Left renal pelvis (tissue), 4 donors: Measurements from ENCODE around the gene BRIP1. TPM values are rescaled to one million over a fixed set of nuclear protein-coding genes. Genes with fewer than 3 reads are reported as not detected.

ENCODE experiments used
- DNase-seq, 4 donors: peaks; one replicate each; pipeline ENCODE4 v3.0.0-alpha.2; 2013; ENCODE audit warnings: low read depth in 4 of 4, low spot score in 3 of 4
- polyA plus RNA-seq, 4 donors: library from polyadenylated mRNA; unstranded; fragments of 120-200 nt; gene quantifications; one replicate each; pipeline ENCODE4 v1.2.1, GENCODE V29; 2013; ENCODE audit not compliant: insufficient read length in 4 of 4

BRIP1 gene
- polyA plus RNA-seq, 4 donors: 8.3 to 12.5 (median 10.5) TPM

GRCh38 chr17:61644800-61645774 lies 218.2 kb downstream of the BRIP1 start:
- DNase-seq: no peak

- no peak for DNase-seq
Measured at GRCh38 chr17:61642768-61643167, 220.6 kb downstream of the BRIP1 start.

DNA sequence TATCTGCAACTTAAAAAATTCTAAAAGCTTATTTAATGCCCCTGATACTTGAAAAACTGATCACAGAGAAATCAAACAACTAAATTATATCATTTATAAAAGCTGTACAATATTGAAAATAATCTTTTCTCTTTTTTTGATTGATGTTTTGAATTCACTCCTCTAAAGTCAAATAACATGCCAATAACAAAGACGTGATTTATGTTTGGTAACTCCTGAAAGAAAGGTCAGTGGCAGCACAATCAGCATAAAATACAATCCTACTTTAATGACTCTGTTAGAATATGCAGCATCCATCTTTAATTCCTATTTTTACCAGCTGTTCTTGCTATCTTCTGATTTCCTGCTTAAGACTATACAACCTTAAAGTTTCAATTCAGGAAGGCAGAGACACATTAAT lies 221.6 kb downstream of the BRIP1 start:
- no peak for DNase-seq

DNA sequence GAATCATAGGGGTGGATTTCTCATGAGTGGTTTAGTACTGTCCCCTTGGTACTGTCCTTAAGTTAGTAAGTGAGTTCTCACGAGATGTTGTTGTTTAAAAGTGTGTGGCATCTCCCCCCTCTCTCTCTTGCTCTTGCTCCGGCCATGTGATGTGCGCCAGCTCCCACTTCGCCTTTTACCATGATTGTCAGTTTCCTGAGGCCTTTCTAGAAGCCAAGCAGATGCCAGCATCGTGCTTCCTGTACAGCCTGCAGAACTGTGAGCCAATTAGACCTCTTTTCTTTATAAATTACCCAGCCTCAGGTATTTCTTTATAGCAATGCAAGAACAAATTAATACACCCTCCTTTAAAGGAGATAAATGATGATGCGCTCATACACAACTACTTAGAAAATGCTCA lies 222.2 kb downstream of the BRIP1 start:
- no peak for DNase-seq

- DNase-seq: no peak
Measured at GRCh38 chr17:61639818-61640217, 223.5 kb downstream of the BRIP1 start.

- DNase-seq: no peak
Measured at GRCh38 chr17:61638087-61638486, 225.2 kb downstream of the BRIP1 start.

DNA sequence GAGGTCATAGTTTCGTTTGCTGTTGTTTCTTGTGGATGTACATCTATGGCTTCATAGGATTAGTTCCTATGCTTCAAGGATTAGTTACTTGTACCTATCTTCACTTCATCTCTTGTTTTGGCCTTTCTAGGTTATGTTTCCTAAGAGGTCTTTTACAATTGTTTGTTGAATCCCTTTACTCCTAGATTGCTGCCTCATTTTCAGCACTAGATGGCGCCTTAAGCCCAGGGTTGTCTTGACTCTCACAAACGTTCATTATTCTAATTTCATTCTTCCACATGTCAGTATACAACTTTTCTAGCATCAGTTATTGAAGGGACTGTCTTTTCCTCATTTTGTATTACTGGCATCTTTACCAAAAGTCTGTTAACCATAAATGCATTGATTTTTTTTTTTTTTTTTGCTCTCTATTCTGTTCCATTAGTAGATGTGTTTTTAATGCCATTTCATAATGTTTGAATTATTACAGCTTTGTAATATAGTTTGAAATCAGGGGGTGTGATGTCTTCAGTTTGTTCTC lies 227.4 kb downstream of the BRIP1 start:
- DNase-seq: peak in 3 of 4 donors; percentile 2 to 21 (median 5)

DNA sequence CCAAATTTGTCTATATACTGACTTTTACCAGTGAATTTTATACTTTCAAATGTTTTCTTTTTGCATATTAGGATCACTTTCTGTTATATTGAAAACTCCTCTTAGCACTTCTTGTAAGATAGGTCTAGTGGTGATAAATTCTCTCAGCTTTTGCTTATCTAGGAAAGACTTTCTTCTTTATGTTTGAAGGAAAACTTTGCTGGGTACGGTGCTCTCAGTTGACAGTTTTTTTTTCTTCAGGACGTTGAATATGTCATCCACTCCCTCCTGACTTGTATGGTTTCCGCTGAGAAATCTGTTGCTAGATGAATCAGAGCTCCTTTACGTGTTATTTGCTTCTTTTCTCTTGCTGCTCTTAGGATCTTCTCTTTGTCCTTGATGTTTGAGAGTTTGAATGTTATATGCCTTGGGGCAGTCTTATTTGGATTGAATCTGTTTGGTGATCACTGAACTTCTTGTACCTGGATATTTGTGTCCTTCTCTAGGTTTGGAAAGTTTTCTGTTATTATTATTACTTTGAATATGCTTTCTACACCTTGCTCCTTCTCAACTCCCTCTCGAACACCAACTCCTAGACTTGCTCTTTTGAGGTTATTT lies 228.3 kb downstream of the BRIP1 start:
- no peak for DNase-seq

DNA sequence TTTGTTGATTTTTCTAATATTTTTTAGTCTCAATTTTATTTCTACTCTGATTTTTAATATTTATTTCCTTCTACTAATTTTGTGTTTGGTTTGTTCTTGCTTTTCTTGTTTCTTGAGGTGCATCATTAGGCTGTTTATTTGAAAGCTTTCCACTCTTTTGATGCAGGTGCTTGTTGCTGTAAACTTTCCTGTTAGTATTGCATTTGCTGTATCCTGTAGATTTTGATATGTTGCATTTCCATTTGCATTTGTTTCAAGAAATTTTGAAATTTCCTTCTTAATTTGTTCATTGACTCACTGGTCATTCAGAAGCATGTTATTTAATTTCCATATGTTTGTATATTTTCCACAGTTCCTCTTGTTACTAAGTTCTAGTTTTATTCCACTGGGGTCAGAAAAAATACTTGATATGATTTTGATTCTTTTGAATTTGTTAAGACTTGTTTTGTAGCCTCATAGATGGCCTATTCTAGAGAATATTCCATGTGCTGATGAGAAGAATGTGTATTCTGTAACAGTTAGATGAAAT lies 229.3 kb downstream of the BRIP1 start:
- DNase-seq: no peak

DNA sequence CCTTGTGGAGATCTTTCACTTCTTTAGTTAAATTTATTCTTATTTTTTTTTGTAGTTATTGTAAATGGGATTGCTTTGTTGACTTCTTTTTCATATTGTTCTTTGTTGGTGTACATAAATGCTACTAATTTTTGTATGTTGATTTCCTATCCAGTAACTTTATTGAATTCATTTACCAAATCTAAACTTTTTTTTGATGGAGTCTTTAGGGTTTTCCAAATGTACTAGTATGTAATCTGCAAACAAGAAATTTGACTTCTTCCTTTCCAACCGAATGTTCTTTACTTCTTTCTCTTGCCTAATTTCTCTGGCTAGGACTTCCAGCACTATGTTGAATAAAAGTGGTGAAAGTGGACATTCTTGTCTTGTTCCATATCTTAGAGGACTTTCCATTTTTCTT lies 230.5 kb downstream of the BRIP1 start:
- DNase-seq: no peak

GRCh38 chr17:61631800-61632199 lies 231.5 kb downstream of the BRIP1 start:
- no peak for DNase-seq

Other genes with a start within 250 kb of the BRIP1 start
- gene INTS2, start 64.5 kb upstream of the BRIP1 start, polyA plus RNA-seq: 10 to 100 TPM in 3 of 4 donors, 1 to 10 TPM in 1; 8.5 to 13.8 (median 12.9) TPM
- 10 to 100 TPM; 45.3 to 53.7 (median 49.5) TPM for gene MED13, start 201.8 kb upstream of the BRIP1 start, polyA plus RNA-seq